HFFc6 (cell line): ENCODE data around the gene TMEM233. TPM values are rescaled to one million over a fixed set of nuclear protein-coding genes. Genes with fewer than 3 reads are reported as not detected.

Experiments used
- DNase-seq: peaks from one replicate; pipeline ENCODE4 v3.0.0-alpha.2; 2018
- H3K27ac Mint-ChIP-seq: 2 replicates; pipeline ENCODE4 v1.8.0; 2020; ENCODE audit warnings: mild to moderate bottlenecking, mixed read lengths
- H3K27me3 Mint-ChIP-seq: 2 replicates; pipeline ENCODE4 v1.8.0; 2021; ENCODE audit warnings: mild to moderate bottlenecking, moderate library complexity, mixed read lengths; ENCODE audit not compliant: insufficient read depth
- H3K36me3 Mint-ChIP-seq: 2 replicates; pipeline ENCODE4 v1.8.0; 2021; ENCODE audit warnings: low read depth, mixed read lengths
- H3K4me1 Mint-ChIP-seq: 2 replicates; pipeline ENCODE4 v1.8.0; 2020; ENCODE audit warnings: low read depth, mixed read lengths
- H3K4me3 Mint-ChIP-seq: 2 replicates; pipeline ENCODE4 v1.8.0; 2020; ENCODE audit warnings: mild to moderate bottlenecking, moderate library complexity, mixed read lengths
- H3K9me3 Mint-ChIP-seq: 2 replicates; pipeline ENCODE4 v1.8.0; 2020; ENCODE audit warnings: mild to moderate bottlenecking, mixed read lengths
- CTCF ChIP-seq: fragments of 200-600 bp; sonication (generic); IDR thresholded peaks from 2 replicates; pipeline ENCODE4 v1.5.0; 2021; ENCODE audit warnings: antibody characterized with exemption, mild to moderate bottlenecking
- total RNA-seq, 6 experiments: library from RNA; stranded (reverse); fragmentation: NEBNext Ultra II Directional; extraction: Animal tissue kit (Norgen Biotek cat#: 25700); gene quantifications; 2 replicates in 1 of 6; 3 replicates in 5 of 6; pipeline ENCODE4 v1.2.3, GENCODE V29; 2021

The TMEM233 gene
- total RNA-seq, 6 experiments from 2014 or later, result not detected

- Mint-ChIP-seq H3K9me3 (no peaks in the 10 kb centered on the region), H3K27me3 (no peaks in the 10 kb centered on the region), H3K36me3 (peaks cover 52% of the 10 kb centered on the region), H3K27ac (peak overlapping the region; percentile 76), H3K4me3 (no peak overlapping the region; the same call in 1 of the 2 replicates), H3K4me1 (peaks cover 39% of the 10 kb centered on the region)
- no peak for DNase-seq
- no peak for TF ChIP-seq CTCF
Measured at GRCh38 chr12:119682639-119683252, 89.2 kb downstream of the TMEM233 start.

- Mint-ChIP-seq H3K9me3 (no peaks in the 10 kb centered on the region), H3K4me1 (peaks cover 36% of the 10 kb centered on the region), H3K27me3 (no peaks in the 10 kb centered on the region), H3K36me3 (peaks cover 52% of the 10 kb centered on the region), H3K27ac (peak overlapping the region; percentile 76), H3K4me3 (peak overlapping the region; percentile 4; the same call in 1 of the 2 replicates)
- DNase-seq, result peak; percentile 74
- TF ChIP-seq CTCF, result no peak
Measured at GRCh38 chr12:119683413-119683812, 89.8 kb downstream of the TMEM233 start.

GRCh38 chr12:119683816-119684215 lies 90.2 kb downstream of the TMEM233 start:
- DNase-seq, result no peak
- H3K36me3 Mint-ChIP-seq, result peaks cover 49% of the 10 kb centered on the region
- H3K9me3 Mint-ChIP-seq, result no peaks in the 10 kb centered on the region
- H3K4me3 Mint-ChIP-seq, result 0 out of 2 replicates have a peak overlapping the region, but pooled peaks have one; percentile 4
- H3K4me1 Mint-ChIP-seq, result peaks cover 33% of the 10 kb centered on the region
- H3K27me3 Mint-ChIP-seq, result no peaks in the 10 kb centered on the region
- peak overlapping the region; percentile 76 for H3K27ac Mint-ChIP-seq
- no peak for TF ChIP-seq CTCF

- Mint-ChIP-seq H3K4me3 (no peak overlapping the region), H3K9me3 (no peaks in the 10 kb centered on the region), H3K27ac (no peak overlapping the region), H3K36me3 (peaks cover 41% of the 10 kb centered on the region), H3K4me1 (peaks cover 33% of the 10 kb centered on the region), H3K27me3 (no peaks in the 10 kb centered on the region)
- no peak for TF ChIP-seq CTCF
- DNase-seq, result no peak
Measured at GRCh38 chr12:119684711-119685369, 91.3 kb downstream of the TMEM233 start.

GRCh38 chr12:119685375-119685774 lies 91.8 kb downstream of the TMEM233 start:
- no peak for TF ChIP-seq CTCF

More at GRCh38 chr12:119685375-119685774, 91.8 kb downstream of the TMEM233 start:
- no peak for DNase-seq
- Mint-ChIP-seq H3K36me3 (peaks cover 38% of the 10 kb centered on the region), H3K4me1 (peaks cover 33% of the 10 kb centered on the region), H3K9me3 (no peaks in the 10 kb centered on the region), H3K27ac (no peak overlapping the region), H3K27me3 (no peaks in the 10 kb centered on the region), H3K4me3 (no peak overlapping the region)
